ENCODE data around the gene DTX2.
"Not testable (repeated sequence)": the region's sequence is repeated elsewhere in the genome, so short reads cannot be mapped to it uniquely, and the experiment has no call there.

The DTX2 gene

GRCh38 chr7:76445577-76446008 is 15.9 kb upstream of the DTX2 start:
- DNase-seq = not testable (repeated sequence)

GRCh38 chr7:76457017-76457416 is 4.5 kb upstream of the DTX2 start:
- DNase-seq = not testable (repeated sequence)

DNA sequence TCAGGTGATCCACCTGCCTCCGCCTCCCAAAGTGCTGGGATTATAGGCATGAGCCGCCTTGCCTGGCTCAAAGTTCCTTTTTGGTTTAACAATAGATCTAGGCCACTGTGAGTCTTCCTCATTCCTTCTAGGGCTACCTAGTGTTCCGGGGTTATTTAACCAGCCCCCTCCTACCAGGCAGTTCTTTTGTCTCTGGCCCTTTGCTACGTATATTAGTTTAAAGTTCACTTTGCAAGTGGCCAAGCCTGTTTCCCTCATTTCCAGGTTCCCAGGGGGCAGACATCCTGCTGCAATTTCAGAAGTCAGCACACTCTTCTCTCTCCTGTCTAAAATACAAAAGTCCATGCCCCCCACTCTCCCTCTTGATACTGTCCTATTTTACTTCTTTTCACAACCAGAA is 3.0 kb upstream of the DTX2 start:
- not testable (repeated sequence) for DNase-seq

- not testable (repeated sequence) for DNase-seq
These were observed 742 bp upstream of the DTX2 start for GRCh38 chr7:76460767-76461166.

DNA sequence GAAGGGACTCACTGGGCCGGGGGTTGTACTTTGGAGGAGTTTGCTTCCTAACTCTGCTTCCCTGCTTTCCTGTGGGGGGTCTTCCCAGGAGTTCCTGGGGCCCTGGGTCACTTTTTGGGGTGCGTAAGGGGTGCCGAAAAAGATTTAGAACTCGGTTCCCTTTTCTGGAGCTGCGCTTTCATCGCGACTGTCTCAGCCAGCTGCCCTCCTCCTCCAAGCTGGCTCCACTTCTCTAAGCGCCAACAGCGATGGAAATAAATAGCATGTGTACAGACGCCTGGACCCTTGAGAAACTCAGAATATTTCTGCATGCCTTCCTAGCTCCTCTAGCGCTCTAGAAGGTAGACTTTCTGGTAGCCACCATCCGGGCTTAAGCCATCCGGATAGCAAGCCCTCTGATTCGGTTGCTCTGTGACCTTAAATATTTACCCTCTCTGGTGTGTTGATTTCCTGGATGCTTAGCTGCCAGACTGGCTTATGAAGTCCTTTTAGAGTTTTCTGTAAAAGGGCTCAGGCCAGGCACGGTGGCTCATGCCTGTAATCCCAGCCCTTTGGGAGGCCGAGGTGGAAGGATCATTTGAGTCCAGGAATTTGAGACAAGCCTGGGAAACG is 868 bp downstream of the DTX2 start:
- DNase-seq = not testable (repeated sequence)

- not testable (repeated sequence) for DNase-seq
These were observed 3.5 kb downstream of the DTX2 start for GRCh38 chr7:76464959-76465358.

DNA sequence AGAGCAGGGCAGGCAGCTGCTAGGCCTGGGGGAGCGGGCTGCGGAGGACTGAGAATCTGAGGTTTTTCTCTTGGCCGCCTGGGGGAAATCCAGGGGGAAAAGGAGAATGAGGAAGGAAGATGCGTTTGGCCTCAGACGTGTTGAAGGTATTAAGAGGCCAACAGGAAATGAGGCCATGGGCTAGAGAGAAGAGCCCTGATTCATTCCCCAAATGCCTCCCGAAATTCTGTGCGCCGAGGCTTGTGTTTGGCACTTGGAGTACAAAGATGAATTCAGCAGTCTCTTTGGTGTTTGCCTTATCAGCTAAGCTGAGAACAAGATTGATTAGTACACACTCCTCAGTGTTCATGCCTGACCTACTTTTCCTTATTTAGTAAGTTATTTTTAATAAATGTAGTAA is 4.4 kb downstream of the DTX2 start:
- not testable (repeated sequence) for DNase-seq

- DNase-seq = not testable (repeated sequence)
These were observed 6.4 kb downstream of the DTX2 start for GRCh38 chr7:76467743-76468404.

GRCh38 chr7:76471556-76472221 is 10.2 kb downstream of the DTX2 start:
- not testable (repeated sequence) for DNase-seq

GRCh38 chr7:76473097-76473496 is 11.6 kb downstream of the DTX2 start:
- not testable (repeated sequence) for DNase-seq

DNA sequence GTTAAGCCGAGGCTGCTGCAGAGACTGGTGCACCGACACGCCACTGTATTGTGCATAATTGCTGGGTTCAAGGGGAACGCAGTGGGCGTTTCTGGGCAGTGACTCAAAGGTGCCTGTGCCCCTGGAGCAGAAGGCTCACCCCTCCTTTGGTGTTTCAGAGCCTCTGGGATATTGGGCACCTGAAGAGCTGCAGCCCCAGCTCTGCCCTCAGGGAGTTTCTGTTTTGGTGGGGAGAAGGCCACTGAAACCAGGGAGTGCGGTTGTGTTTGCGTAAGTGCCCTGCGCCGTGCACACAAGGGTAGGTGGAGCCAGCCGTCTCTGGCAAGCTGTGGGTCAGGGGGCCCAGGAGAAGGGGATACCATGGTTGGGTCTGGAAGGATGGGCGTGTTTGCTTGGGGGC is 14.8 kb downstream of the DTX2 start:
- not testable (repeated sequence) for DNase-seq

DNA sequence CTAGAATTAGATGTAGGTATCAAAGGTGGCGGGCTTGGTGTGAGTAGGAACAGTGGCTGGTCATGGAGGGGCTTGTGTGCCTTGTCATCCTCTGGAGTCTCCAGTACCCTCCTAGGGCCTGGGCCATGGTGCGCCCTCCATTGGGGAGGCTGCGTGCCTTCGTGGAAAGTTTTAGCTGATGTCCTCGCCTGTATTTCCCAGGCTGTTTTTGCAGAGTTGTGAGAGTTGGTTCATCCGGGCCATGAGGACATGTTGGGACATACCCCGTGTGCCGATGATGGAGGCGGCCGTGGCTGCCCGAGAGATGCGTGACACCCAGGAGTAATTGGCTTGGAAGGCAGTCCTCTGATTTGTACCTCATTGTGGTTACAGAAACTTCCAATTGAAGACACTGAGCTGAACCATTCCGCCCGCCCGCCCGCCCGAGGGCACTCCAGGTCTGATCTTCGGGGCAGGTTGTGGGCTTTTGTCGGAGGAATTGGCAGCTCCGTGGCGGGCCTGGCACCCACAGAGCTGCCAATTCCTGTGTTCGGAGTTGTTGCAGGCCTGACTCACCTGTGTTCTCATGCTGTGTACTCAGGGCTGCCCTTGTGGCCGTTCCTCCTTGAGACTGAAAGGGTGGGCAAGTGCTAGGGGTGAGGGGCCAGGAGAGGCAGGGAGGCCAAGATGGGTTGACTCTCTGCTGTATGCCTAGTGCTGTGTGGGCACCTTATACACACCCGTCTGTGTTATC is 15.4 kb downstream of the DTX2 start:
- DNase-seq = not testable (repeated sequence)

DNA sequence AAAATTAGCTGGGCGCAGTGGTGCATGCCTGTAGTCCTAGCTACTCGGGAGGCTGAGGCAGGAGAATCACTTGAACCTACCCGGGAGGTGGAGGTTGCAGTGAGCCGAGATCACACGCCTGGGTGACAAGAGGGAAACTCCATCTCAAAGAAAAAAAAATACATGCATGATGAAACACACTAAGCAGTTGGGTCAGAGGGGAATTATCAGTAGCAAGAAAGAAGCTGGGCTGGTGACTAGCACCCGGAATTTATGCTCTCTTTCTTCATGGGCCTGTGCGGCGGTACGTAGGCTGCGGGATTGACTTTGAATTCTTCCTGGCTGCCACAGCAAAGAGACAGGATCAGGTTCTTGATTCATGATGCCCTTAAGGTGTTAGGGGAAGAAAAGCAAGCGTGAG is 18.1 kb downstream of the DTX2 start:
- not testable (repeated sequence) for DNase-seq

DNA sequence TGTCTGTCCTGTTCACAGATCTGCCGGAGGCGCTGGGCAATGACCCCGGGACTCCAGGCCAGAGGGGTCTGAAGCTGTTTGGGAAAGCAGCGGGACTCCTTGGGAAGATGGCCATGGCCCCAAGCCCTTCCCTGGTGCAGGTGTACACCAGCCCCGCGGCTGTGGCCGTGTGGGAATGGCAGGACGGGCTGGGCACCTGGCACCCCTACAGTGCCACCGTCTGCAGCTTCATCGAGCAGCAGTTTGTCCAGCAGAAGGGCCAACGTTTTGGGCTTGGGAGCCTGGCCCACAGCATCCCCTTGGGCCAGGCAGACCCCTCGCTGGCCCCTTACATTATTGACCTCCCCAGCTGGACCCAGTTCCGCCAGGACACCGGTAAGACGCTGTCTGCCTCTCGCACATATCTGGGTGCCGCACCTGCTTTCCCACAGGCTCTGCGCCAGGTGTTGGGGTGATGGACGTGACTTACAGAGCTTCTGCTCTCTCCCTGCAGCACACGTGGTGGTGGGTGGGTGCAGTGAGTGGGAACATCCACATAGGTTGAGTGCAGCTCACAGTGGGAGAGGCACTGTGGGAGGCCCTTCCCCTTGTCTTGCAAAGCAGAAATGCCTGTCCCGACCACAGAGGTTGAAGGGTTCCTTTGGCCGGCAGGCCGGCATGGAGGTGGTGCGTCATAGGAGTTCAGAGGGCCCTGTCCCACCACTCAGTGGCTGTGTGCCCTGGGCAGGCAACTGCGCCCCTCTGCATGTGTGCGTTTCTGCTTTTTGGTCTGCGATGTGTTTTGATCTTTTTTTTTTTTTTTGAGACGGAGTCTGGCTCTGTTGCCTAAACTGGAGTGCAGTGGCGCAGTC is 19.1 kb downstream of the DTX2 start:
- not testable (repeated sequence) for DNase-seq

GRCh38 chr7:76482660-76483059 is 21.2 kb downstream of the DTX2 start:
- DNase-seq = not testable (repeated sequence)

GRCh38 chr7:76483081-76483480 is 21.6 kb downstream of the DTX2 start:
- DNase-seq = not testable (repeated sequence)

DNA sequence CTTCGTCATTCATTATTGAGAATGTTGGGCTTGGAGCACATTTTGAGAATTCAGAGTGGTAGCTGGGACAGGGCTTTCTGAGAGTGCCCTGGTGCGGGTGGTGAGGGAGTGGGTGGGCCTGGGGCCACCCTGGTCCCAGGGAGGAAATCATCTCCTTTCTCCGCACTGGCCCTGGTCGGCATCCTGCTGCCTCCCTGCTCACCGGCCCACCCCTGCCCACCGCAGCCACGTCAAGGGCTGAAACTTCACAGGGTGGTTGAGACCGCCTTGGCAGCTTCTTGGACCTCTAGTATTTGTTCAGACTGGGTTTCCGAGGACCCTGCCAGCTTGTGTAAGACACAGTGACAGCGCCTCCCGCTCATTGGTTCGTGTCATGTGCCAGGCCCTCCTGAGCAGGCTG is 22.9 kb downstream of the DTX2 start:
- not testable (repeated sequence) for DNase-seq

GRCh38 chr7:76485822-76486610 is 24.5 kb downstream of the DTX2 start:
- DNase-seq = not testable (repeated sequence)

- DNase-seq = not testable (repeated sequence)
These were observed 25.1 kb downstream of the DTX2 start for GRCh38 chr7:76486618-76487017.

DNA sequence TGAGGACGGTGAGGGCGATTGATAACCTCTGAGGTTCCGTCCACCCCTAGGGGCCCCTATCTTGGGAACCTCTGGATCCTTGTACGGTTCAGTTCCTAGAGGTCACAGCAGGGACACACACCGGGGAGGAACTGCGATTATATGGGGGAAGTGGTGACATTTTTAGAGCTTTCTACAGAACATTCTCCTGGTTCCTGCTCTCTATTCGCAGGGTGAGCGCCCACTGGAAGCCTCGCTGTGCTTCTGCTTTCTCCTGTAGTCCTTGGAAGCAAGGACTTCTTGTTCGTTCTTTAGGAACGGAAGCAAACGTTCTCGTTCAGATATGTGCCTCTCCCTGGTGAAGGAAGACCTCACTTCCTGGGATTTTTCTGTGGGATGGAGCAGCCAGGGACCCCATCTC is 26.5 kb downstream of the DTX2 start:
- not testable (repeated sequence) for DNase-seq

- not testable (repeated sequence) for DNase-seq
These were observed 30.6 kb downstream of the DTX2 start for GRCh38 chr7:76492139-76492538.

All from activated T-cell treated with anti-CD3 and anti-CD28 coated beads, Interleukin-2, amount 50 U/mL, for 1 hour (primary cell).